Renal pelvis (tissue), 4 donors: ENCODE measurements around the gene BBS5. TPM values are rescaled to one million over a fixed set of nuclear protein-coding genes. Genes with fewer than 3 reads are reported as not detected.
A peak's percentile ranks its signal among the peaks of the same experiment; 100 is the strongest.
"Not testable (repeated sequence)": the region's sequence is repeated elsewhere in the genome, so short reads cannot be mapped to it uniquely, and the experiment has no call there.

Source experiments
- DNase-seq: peaks from one replicate; pipeline ENCODE4 v3.0.0-alpha.2; 2013
- polyA plus RNA-seq, 3 donors: library from polyadenylated mRNA; unstranded; fragments of 120-200 nt; gene quantifications; one replicate each; pipeline ENCODE4 v1.2.1, GENCODE V29; 2013; ENCODE audit not compliant: insufficient read length in 3 of 3

The BBS5 gene
- polyA plus RNA-seq, 3 donors = 6.1 to 16.9 (median 16.8) TPM

- no peak for DNase-seq
Measured at GRCh38 chr2:169478745-169479256, 493 bp upstream of the BBS5 start.

GRCh38 chr2:169480079-169480465, 778 bp downstream of the BBS5 start:
- DNase-seq = no peak

GRCh38 chr2:169485650-169486138, 6.4 kb downstream of the BBS5 start:
- DNase-seq = no peak

- no peak for DNase-seq
Measured at GRCh38 chr2:169486487-169486886, 7.2 kb downstream of the BBS5 start.

- DNase-seq = no peak
Measured at GRCh38 chr2:169490834-169491233, 11.5 kb downstream of the BBS5 start.

GRCh38 chr2:169491378-169491777, 12.1 kb downstream of the BBS5 start:
- no peak for DNase-seq

GRCh38 chr2:169493360-169493759, 14.1 kb downstream of the BBS5 start:
- no peak for DNase-seq

GRCh38 chr2:169495310-169495928, 16.1 kb downstream of the BBS5 start:
- DNase-seq = no peak

GRCh38 chr2:169504651-169505050, 25.4 kb downstream of the BBS5 start:
- DNase-seq = no peak

- DNase-seq = no peak
Measured at GRCh38 chr2:169507698-169508097, 28.4 kb downstream of the BBS5 start.

- DNase-seq = peak; percentile 23
Measured at GRCh38 chr2:169509298-169509885, 30.1 kb downstream of the BBS5 start, which contains the start of gene KLHL41. KLHL41 (plus strand) TSS chr2:169509702; CDS start chr2:169509779, 77 bp downstream.

GRCh38 chr2:169509955-169510354, 30.7 kb downstream of the BBS5 start:
- DNase-seq = no peak

GRCh38 chr2:169510496-169510895, 31.2 kb downstream of the BBS5 start:
- no peak for DNase-seq

- no peak for DNase-seq
Measured at GRCh38 chr2:169511818-169512217, 32.5 kb downstream of the BBS5 start.

- DNase-seq = no peak
Measured at GRCh38 chr2:169512525-169512924, 33.2 kb downstream of the BBS5 start.

GRCh38 chr2:169513094-169513493, 33.8 kb downstream of the BBS5 start:
- DNase-seq = no peak

GRCh38 chr2:169513926-169514325, 34.6 kb downstream of the BBS5 start:
- DNase-seq = no peak

- DNase-seq = not testable (repeated sequence)
Measured at GRCh38 chr2:169514758-169515157, 35.5 kb downstream of the BBS5 start.

GRCh38 chr2:169516488-169516995, 37.2 kb downstream of the BBS5 start:
- DNase-seq = not testable (repeated sequence)

- DNase-seq = no peak
Measured at GRCh38 chr2:169520896-169521295, 41.6 kb downstream of the BBS5 start.

GRCh38 chr2:169523681-169524080, 44.4 kb downstream of the BBS5 start:
- no peak for DNase-seq

- no peak for DNase-seq
Measured at GRCh38 chr2:169525434-169525833, 46.1 kb downstream of the BBS5 start.

GRCh38 chr2:169526451-169526850, 47.2 kb downstream of the BBS5 start:
- DNase-seq = no peak
